ENCODE data around the gene SOX10.

DNA sequence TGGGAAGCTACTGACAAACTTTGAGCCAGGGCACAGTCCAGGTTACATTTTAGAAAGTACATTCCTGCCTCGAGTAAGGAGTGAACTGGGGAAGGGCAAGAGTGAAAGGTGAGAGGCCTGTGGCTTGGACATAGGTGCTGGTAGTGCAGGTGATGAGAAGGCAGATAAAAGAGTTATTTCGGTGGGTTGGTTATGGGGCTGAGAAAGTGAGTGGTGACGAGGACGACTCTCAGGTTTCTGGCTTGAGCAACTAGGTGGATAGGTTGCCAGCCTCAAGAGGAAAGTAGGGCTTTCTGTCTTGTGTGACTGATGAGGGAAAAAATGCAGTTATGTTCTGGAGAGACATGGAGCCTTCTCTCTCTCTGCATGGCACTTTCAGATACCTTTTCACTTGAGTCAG, 27.1 kb downstream of the SOX10 start:
- TF ChIP-seq, protein P1, sequence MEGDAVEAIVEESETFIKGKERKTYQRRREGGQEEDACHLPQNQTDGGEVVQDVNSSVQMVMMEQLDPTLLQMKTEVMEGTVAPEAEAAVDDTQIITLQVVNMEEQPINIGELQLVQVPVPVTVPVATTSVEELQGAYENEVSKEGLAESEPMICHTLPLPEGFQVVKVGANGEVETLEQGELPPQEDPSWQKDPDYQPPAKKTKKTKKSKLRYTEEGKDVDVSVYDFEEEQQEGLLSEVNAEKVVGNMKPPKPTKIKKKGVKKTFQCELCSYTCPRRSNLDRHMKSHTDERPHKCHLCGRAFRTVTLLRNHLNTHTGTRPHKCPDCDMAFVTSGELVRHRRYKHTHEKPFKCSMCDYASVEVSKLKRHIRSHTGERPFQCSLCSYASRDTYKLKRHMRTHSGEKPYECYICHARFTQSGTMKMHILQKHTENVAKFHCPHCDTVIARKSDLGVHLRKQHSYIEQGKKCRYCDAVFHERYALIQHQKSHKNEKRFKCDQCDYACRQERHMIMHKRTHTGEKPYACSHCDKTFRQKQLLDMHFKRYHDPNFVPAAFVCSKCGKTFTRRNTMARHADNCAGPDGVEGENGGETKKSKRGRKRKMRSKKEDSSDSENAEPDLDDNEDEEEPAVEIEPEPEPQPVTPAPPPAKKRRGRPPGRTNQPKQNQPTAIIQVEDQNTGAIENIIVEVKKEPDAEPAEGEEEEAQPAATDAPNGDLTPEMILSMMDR (tag by site-specific recombination; IDR thresholded peaks at IDR 0.05), result no peak
- no peak for TF ChIP-seq GLIS2 (tag by site-specific recombination; IDR thresholded peaks at IDR 0.05)
- TF ChIP-seq ZNF211 (tag by site-specific recombination; IDR thresholded peaks at IDR 0.05; ENCODE audit: low read depth), result no peak
- TF ChIP-seq ZNF16 (tag by site-specific recombination; IDR thresholded peaks at IDR 0.05; ENCODE audit: low read depth), result no peak
- TF ChIP-seq, protein P2, sequence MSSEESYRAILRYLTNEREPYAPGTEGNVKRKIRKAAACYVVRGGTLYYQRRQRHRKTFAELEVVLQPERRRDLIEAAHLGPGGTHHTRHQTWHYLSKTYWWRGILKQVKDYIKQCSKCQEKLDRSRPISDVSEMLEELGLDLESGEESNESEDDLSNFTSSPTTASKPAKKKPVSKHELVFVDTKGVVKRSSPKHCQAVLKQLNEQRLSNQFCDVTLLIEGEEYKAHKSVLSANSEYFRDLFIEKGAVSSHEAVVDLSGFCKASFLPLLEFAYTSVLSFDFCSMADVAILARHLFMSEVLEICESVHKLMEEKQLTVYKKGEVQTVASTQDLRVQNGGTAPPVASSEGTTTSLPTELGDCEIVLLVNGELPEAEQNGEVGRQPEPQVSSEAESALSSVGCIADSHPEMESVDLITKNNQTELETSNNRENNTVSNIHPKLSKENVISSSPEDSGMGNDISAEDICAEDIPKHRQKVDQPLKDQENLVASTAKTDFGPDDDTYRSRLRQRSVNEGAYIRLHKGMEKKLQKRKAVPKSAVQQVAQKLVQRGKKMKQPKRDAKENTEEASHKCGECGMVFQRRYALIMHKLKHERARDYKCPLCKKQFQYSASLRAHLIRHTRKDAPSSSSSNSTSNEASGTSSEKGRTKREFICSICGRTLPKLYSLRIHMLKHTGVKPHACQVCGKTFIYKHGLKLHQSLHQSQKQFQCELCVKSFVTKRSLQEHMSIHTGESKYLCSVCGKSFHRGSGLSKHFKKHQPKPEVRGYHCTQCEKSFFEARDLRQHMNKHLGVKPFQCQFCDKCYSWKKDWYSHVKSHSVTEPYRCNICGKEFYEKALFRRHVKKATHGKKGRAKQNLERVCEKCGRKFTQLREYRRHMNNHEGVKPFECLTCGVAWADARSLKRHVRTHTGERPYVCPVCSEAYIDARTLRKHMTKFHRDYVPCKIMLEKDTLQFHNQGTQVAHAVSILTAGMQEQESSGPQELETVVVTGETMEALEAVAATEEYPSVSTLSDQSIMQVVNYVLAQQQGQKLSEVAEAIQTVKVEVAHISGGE (tag by site-specific recombination; conservative IDR thresholded peaks at IDR 0.05; ENCODE audit: low read depth), result no peak
- TF ChIP-seq GLI4 (tag by site-specific recombination; IDR thresholded peaks at IDR 0.05), result no peak
- no peak for TF ChIP-seq ZNF404 (tag by site-specific recombination; IDR thresholded peaks at IDR 0.05)
- no peak for TF ChIP-seq ZNF341 (tag by site-specific recombination; IDR thresholded peaks at IDR 0.05; ENCODE audit: low read depth)
- TF ChIP-seq, protein P3, sequence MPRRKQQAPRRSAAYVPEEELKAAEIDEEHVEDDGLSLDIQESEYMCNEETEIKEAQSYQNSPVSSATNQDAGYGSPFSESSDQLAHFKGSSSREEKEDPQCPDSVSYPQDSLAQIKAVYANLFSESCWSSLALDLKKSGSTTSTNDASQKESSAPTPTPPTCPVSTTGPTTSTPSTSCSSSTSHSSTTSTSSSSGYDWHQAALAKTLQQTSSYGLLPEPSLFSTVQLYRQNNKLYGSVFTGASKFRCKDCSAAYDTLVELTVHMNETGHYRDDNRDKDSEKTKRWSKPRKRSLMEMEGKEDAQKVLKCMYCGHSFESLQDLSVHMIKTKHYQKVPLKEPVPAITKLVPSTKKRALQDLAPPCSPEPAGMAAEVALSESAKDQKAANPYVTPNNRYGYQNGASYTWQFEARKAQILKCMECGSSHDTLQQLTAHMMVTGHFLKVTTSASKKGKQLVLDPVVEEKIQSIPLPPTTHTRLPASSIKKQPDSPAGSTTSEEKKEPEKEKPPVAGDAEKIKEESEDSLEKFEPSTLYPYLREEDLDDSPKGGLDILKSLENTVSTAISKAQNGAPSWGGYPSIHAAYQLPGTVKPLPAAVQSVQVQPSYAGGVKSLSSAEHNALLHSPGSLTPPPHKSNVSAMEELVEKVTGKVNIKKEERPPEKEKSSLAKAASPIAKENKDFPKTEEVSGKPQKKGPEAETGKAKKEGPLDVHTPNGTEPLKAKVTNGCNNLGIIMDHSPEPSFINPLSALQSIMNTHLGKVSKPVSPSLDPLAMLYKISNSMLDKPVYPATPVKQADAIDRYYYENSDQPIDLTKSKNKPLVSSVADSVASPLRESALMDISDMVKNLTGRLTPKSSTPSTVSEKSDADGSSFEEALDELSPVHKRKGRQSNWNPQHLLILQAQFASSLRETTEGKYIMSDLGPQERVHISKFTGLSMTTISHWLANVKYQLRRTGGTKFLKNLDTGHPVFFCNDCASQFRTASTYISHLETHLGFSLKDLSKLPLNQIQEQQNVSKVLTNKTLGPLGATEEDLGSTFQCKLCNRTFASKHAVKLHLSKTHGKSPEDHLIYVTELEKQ (tag by site-specific recombination; IDR thresholded peaks at IDR 0.05; ENCODE audit: borderline replicate concordance), result no peak
- no peak for TF ChIP-seq MEIS1 (CRISPR knock-in tag; IDR thresholded peaks at IDR 0.05; ENCODE audit: borderline replicate concordance)
- no peak for TF ChIP-seq ZNF350 (tag by site-specific recombination; IDR thresholded peaks at IDR 0.05)
